Peyer's patch (tissue), 4 donors: Measurements from ENCODE around the gene CSAD. TPM values are rescaled to one million over a fixed set of nuclear protein-coding genes. Genes with fewer than 3 reads are reported as not detected.
"Not testable (repeated sequence)": the region's sequence is repeated elsewhere in the genome, so short reads cannot be mapped to it uniquely, and the experiment has no call there.

Experiments used
- DNase-seq, 3 donors: peaks; one replicate each; pipeline ENCODE4 v3.0.0-alpha.2; 2017 to 2019
- H3K27ac ChIP-seq, 4 donors: fragments of 200-600 bp; sonication (generic); one replicate each; pipeline ENCODE4 v1.5.1; 2016 to 2019
- H3K27me3 ChIP-seq, 2 donors: fragments of 200-600 bp; sonication (generic); one replicate each; pipeline ENCODE4 v1.5.1; 2019
- H3K36me3 ChIP-seq, 3 donors: fragments of 200-600 bp; sonication (generic); one replicate each; pipeline ENCODE4 v1.5.1; 2016 to 2019
- H3K4me1 ChIP-seq, 4 donors: fragments of 200-600 bp; sonication (generic); one replicate each; pipeline ENCODE4 v1.5.1; 2016 to 2019
- H3K4me3 ChIP-seq, 4 donors: fragments of 200-600 bp; sonication (generic); 1 replicate in 3 of 4; 2 replicates in 1 of 4; pipeline ENCODE4 v1.5.1; 2016 to 2019; ENCODE audit warnings: mild to moderate bottlenecking in 1 of 4
- H3K9me3 ChIP-seq, 4 donors: fragments of 200-600 bp; sonication (generic); one replicate each; pipeline ENCODE4 v1.5.1; 2016 to 2019; ENCODE audit warnings: mild to moderate bottlenecking in 1 of 4
- CTCF ChIP-seq, 6 experiments: fragments of 450-650 bp in 4 of 6; fragments of 200-600 bp in 2 of 6; sonication (generic) in 1 of 6; IDR thresholded peaks; one replicate each; pipeline ENCODE4 v1.5.1; 2017 to 2019; ENCODE audit warnings: antibody characterized with exemption in 6 of 6, mild to moderate bottlenecking in 3 of 6, moderate library complexity in 1 of 6
- POLR2A ChIP-seq, 2 donors: fragments of 450-650 bp; IDR thresholded peaks; one replicate each; pipeline ENCODE4 v1.5.1; 2017; ENCODE audit warnings: antibody characterized with exemption in 2 of 2, mild to moderate bottlenecking in 2 of 2, moderate library complexity in 2 of 2
- small RNA-seq, 2 donors: library from RNA; depleted of rRNA; stranded (forward); fragments of <200 nt; gene quantifications; one replicate each; pipeline ENCODE3, GENCODE V24; 2016
- total RNA-seq, 4 donors: library from RNA; depleted of rRNA; stranded (reverse); fragments of >200 nt; gene quantifications; one replicate each; pipeline ENCODE4 v1.1.0, GENCODE V29; 2016

Gene CSAD
- total RNA-seq, 4 donors from 2014 or later = 36.1 to 154 (median 109) TPM

GRCh38 chr12:53113136-53113705, 67.5 kb downstream of the CSAD start:
- DNase-seq = no peak
- no peak overlapping the region for H3K27ac ChIP-seq
- H3K4me1 ChIP-seq = no peaks in the 10 kb centered on the region
- TF ChIP-seq POLR2A (IDR thresholded peaks at IDR 0.05) (no peak), CTCF (IDR thresholded peaks at IDR 0.05) (no peak)
- no peaks in the 10 kb centered on the region for H3K27me3 ChIP-seq
- no peaks in the 10 kb centered on the region for H3K9me3 ChIP-seq
- no peak overlapping the region for H3K4me3 ChIP-seq
- H3K36me3 ChIP-seq = no peaks in the 10 kb centered on the region

- DNase-seq, H3K4me3 ChIP-seq, H3K9me3 ChIP-seq, H3K27ac ChIP-seq, H3K27me3 ChIP-seq, H3K4me1 ChIP-seq, H3K36me3 ChIP-seq: not testable (repeated sequence)
Measured at GRCh38 chr12:53112431-53112830, 68.3 kb downstream of the CSAD start.

Small RNAs within 50 kb of the gene (small RNA-seq; reads per million reads assigned to genes)
- gene HIGD1AP1 (0 reads per million in 2 donors), gene RNU6-333P (0 reads per million in 2 donors)

Other genes with a start within 250 kb of the CSAD start
- 100 to 1,000 TPM; 320 to 614 (median 477) TPM for gene KRT18, start 231.8 kb downstream of the CSAD start, total RNA-seq
- 100 to 1,000 TPM; 234 to 531 (median 250) TPM for gene EIF4B, start 174.5 kb downstream of the CSAD start, total RNA-seq
- 100 to 1,000 TPM in 3 of 4 donors, 10 to 100 TPM in 1; 29.2 to 274 (median 154) TPM for gene TNS2, start 130.9 kb downstream of the CSAD start, total RNA-seq
- gene SPRYD3, start 101.5 kb downstream of the CSAD start, total RNA-seq = 10 to 100 TPM; 27.8 to 38.7 (median 34.8) TPM
- gene IGFBP6, start 83.3 kb downstream of the CSAD start, total RNA-seq = 100 to 1,000 TPM in 2 of 4 donors, 10 to 100 TPM in 2; 68.5 to 191 (median 128) TPM
- gene SOAT2, start 77.4 kb downstream of the CSAD start, total RNA-seq = 10 to 100 TPM in 3 of 4 donors, not detected in 1; 13.3 to 55.0 (median 34.5) TPM
- 10 to 100 TPM; 11.9 to 38.8 (median 23.1) TPM for gene ZNF740, start 203 bp downstream of the CSAD start, total RNA-seq
- 10 to 100 TPM in 1 of 4 donors, 1 to 10 TPM in 3; 3.8 to 66.0 (median 4.4) TPM for gene ITGB7, start 26.3 kb upstream of the CSAD start, total RNA-seq
- gene RARG, start 51.3 kb upstream of the CSAD start, total RNA-seq = 10 to 100 TPM in 1 of 4 donors, 1 to 10 TPM in 3; 1.9 to 10.7 (median 5.7) TPM
- 100 to 1,000 TPM in 1 of 4 donors, 10 to 100 TPM in 3; 47.0 to 108 (median 87.0) TPM for gene ESPL1, start 87.4 kb upstream of the CSAD start, total RNA-seq
- gene PFDN5, start 114.6 kb upstream of the CSAD start, total RNA-seq = 100 to 1,000 TPM; 223 to 578 (median 263) TPM
- 10 to 100 TPM; 18.4 to 25.6 (median 24.8) TPM for gene MYG1, start 118.8 kb upstream of the CSAD start, total RNA-seq
- gene AAAS, start 140.7 kb upstream of the CSAD start, total RNA-seq = 100 to 1,000 TPM in 1 of 4 donors, 10 to 100 TPM in 3; 36.4 to 143 (median 51.1) TPM
- gene SP7, start 155.4 kb upstream of the CSAD start, total RNA-seq = not detected
- gene SP1, start 199.3 kb upstream of the CSAD start, total RNA-seq = 10 to 100 TPM; 56.1 to 83.4 (median 67.8) TPM
- gene AMHR2, start 242.9 kb upstream of the CSAD start, total RNA-seq = under 1 TPM in 1 of 4 donors, not detected in 3; 0.40 TPM